Heart right ventricle (tissue), 16 donors: ENCODE results near the gene RPA1. TPM values are rescaled to one million over a fixed set of nuclear protein-coding genes. Genes with fewer than 3 reads are reported as not detected.

ENCODE experiments used
- ATAC-seq, 8 donors: fragments of 200-7000 bp; cut with Tn5 transposase; one replicate each; pipeline ENCODE4 v1.9.1; 2020; ENCODE audit warnings: mild to moderate bottlenecking in 8 of 8, moderate library complexity in 8 of 8, moderate number of reproducible peaks in 1 of 8
- DNase-seq, 2 donors: peaks; one replicate each; pipeline ENCODE4 v3.0.0-alpha.2; 2020
- H3K27ac ChIP-seq, 10 donors: fragments of 200-600 bp; sonication (generic) in 2 of 10; one replicate each; pipeline versions ENCODE4 v1.5.0 to v1.8.0; 2020 to 2022; ENCODE audit warnings: mild to moderate bottlenecking in 3 of 10
- H3K27me3 ChIP-seq, 7 donors: fragments of 200-600 bp; one replicate each; pipeline ENCODE4 v1.8.0; 2021 to 2022; ENCODE audit warnings: mild to moderate bottlenecking in 2 of 7
- H3K36me3 ChIP-seq, 9 donors: fragments of 200-600 bp; sonication (generic) in 1 of 9; one replicate each; pipeline versions ENCODE4 v1.5.0 to v1.8.0; 2020 to 2022; ENCODE audit warnings: mild to moderate bottlenecking in 2 of 9
- H3K4me1 ChIP-seq, 9 donors: fragments of 200-600 bp; sonication (generic) in 1 of 9; one replicate each; pipeline versions ENCODE4 v1.5.0 to v1.8.0; 2020 to 2022; ENCODE audit warnings: mild to moderate bottlenecking in 4 of 9
- H3K4me3 ChIP-seq, 10 donors: fragments of 200-600 bp; sonication (generic) in 2 of 10; one replicate each; pipeline versions ENCODE4 v1.5.0 to v1.8.0; 2020 to 2022; ENCODE audit warnings: mild to moderate bottlenecking in 7 of 10, moderate library complexity in 2 of 10
- H3K9me3 ChIP-seq, 11 donors: fragments of 200-600 bp in 10 of 11; sonication (generic) in 2 of 11; one replicate each; pipeline versions ENCODE4 v1.5.0 to v1.8.0; 2013 to 2022; ENCODE audit warnings: mild to moderate bottlenecking in 2 of 11, control low read depth in 1 of 11, moderate library complexity in 1 of 11
- WGBS, 2 donors: extraction: QIAGEN DNeasy Blood & Tissue Kit; methylation state at CpG; one replicate each; pipeline ENCODE4 v1.1.7; 2013; ENCODE audit warnings: inconsistent platforms in 1 of 2; 5-methylcytosine and 5-hydroxymethylcytosine counted together
- intact Hi-C, 10 donors: fragments of 100-400 bp; cut with DNase I; formaldehyde crosslinking; loops; one replicate each; pipeline versions ENCODE4 v1.11.1 to v1.14.2; 2022
- polyA plus RNA-seq, 2 donors: library from polyadenylated mRNA; stranded (reverse); fragments of 200-250 nt; gene quantifications; one replicate each; pipeline ENCODE4 v1.2.3, GENCODE V29; 2013
- total RNA-seq, 10 donors: library from RNA; stranded (reverse); fragmentation: NEBNext Ultra II Directional in 3 of 10; extraction: Animal tissue kit (Norgen Biotek cat#: 25700) in 3 of 10; gene quantifications; one replicate each; pipeline versions ENCODE4 v1.2.1 to v1.2.4, GENCODE V29; 2021 to 2023
- TF ChIP-seq, protein P1 (sequence below), 9 donors: fragments of 200-600 bp; sonication (generic) in 2 of 9; IDR thresholded peaks; one replicate each; pipeline versions ENCODE4 v1.5.0 to v1.8.0; 2021 to 2022; ENCODE audit warnings: antibody characterized with exemption in 9 of 9, mild to moderate bottlenecking in 5 of 9, moderate library complexity in 1 of 9
- donor health status: Arrhythmogenic right ventricular cardiomyopathy.
- donor health status: ischemic (EF 13 %, LVEDD 7.1; RV severe dilation, severe dysfunction).
- donor health status: healthy with polysubstance abuse.
- donor health status: DM: no; HTN: yes; CAD: no.
- donor health status: DM: no; HTN: no; CAD: no.
- donor health status: ischemic (EF 25% LVEDD 6.9; RV normal size, moderate dysfunction).
- donor health status: ischemic (EF 25% LVEDD 5.7; RV mildly dilated, moderate dysfunction).
- donor health status: healthy.
- donor health status: DM: yes; HTN: yes; CAD: no.
- donor health status: Ischemic cardiomyopathy.
- donor health status: ischemic (EF 35%, LVEDD 5.7; RV mildly dilated, moderate dysfunction).
- donor health status: nonischemic (EF 11% LVEDD 7.7; RV severe dilation, severe dysfunction).
- donor health status: DM: yes; HTN: yes; CAD: no.
- donor health status: PGD.
- donor health status: ischemic (EF 29% LVEDD 5.4; RV normal size, mild dysfunction).
- donor health status: nonischemic (EF 23%, LVEDD 6.1; RV moderate dilation, normal function).

RPA1 gene
- total and polyA plus RNA-seq, 12 donors, result 7.2 to 96.6 (median 65.9) TPM

DNA sequence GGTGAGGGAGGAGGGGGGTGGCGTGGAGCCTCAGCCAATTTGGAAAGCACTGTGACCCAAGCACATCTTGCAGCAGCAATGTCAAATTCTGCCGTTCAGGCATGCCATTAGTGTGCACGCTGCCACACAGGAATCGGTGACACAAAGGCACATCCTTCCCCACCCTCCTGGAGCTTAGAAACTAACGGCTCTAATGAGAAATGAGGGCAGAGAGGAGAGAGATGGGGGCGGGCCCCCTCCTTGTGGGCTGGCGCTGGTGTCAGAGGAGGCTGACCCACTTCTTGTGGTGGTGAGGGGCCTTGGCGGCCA, 100.5 kb downstream of the RPA1 start:
- H3K36me3 ChIP-seq, result no peaks in the 10 kb centered on the region
- ATAC-seq (no peak), DNase-seq (no peak)
- TF ChIP-seq, protein P1, sequence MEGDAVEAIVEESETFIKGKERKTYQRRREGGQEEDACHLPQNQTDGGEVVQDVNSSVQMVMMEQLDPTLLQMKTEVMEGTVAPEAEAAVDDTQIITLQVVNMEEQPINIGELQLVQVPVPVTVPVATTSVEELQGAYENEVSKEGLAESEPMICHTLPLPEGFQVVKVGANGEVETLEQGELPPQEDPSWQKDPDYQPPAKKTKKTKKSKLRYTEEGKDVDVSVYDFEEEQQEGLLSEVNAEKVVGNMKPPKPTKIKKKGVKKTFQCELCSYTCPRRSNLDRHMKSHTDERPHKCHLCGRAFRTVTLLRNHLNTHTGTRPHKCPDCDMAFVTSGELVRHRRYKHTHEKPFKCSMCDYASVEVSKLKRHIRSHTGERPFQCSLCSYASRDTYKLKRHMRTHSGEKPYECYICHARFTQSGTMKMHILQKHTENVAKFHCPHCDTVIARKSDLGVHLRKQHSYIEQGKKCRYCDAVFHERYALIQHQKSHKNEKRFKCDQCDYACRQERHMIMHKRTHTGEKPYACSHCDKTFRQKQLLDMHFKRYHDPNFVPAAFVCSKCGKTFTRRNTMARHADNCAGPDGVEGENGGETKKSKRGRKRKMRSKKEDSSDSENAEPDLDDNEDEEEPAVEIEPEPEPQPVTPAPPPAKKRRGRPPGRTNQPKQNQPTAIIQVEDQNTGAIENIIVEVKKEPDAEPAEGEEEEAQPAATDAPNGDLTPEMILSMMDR (IDR thresholded peaks at IDR 0.05), result no peak
- intact Hi-C loops, result loop anchor here in 1 of 10 donors (10.0 kb wide), 1 partner anchor 75 kb away; no protein-coding TSS in a partner anchor
- H3K27me3 ChIP-seq, result peaks cover 0 to 3% (median 0%) of the 10 kb centered on the region in 7 donors
- no peak overlapping the region for H3K4me3 ChIP-seq
- 42 to 55% methylated on average over 8 of the region's 8 CpGs for WGBS, 2 donors
- H3K27ac ChIP-seq, result no peak overlapping the region
- H3K9me3 ChIP-seq, result no peaks in the 10 kb centered on the region
- peaks cover 0 to 25% (median 13%) of the 10 kb centered on the region in 9 donors for H3K4me1 ChIP-seq

DNA sequence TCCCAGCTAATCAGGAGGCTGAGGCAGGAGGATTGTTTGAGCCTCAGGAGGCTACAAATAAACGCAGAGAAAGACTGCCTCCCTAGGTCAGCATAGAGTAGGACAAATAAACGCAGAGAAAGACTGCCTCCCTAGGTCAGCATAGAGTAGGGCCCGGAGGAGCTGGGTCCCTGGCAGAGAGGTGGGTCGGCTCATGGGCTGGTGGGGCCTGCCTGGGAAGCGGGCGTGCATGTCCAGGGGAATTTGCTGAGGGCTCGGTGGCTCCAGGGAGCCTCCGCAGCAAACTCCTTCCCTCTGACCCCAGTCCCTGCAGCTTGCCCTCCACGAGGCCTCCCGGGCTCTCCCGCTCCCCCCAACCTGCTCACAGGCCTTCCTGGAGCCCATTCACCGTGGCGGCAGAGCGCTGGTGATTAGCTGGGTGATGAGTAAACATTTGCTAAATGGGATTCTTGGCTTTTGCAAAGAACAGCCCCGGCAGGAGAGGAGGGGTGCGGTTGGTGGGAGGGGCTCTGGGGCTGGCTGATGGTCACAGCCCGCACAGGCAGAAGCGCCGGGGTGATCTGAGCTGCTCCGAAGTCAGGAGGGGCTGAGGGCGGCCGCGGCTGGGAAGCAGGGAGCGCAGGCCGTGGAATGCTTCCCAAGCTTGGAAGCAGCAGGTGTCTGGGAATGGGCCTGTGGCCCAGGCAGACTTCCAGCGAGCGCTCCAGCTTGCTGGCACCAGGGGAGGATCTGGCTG, 102.2 kb downstream of the RPA1 start:
- intact Hi-C loops, result loop anchor here in 1 of 10 donors (10.0 kb wide), 1 partner anchor 73 kb away; no protein-coding TSS in a partner anchor
- H3K36me3 ChIP-seq, result no peaks in the 10 kb centered on the region
- ATAC-seq, result peak; percentile 30 to 60 (median 47)
- H3K27me3 ChIP-seq, result peaks cover 0 to 3% (median 0%) of the 10 kb centered on the region in 7 donors
- peak overlapping the region in 9 of 10 donors; percentile 11 to 54 (median 39) for H3K27ac ChIP-seq
- no peaks in the 10 kb centered on the region for H3K9me3 ChIP-seq
- H3K4me3 ChIP-seq, result peak overlapping the region in 1 of 10 donors; percentile 14
- DNase-seq, result peak; percentile 25 to 58
- peaks cover 0 to 25% (median 13%) of the 10 kb centered on the region in 9 donors for H3K4me1 ChIP-seq
- TF ChIP-seq, protein P1 (IDR thresholded peaks at IDR 0.05), result no peak
- 38 to 42% methylated on average over 27 of the region's 27 CpGs for WGBS, 2 donors

DNA sequence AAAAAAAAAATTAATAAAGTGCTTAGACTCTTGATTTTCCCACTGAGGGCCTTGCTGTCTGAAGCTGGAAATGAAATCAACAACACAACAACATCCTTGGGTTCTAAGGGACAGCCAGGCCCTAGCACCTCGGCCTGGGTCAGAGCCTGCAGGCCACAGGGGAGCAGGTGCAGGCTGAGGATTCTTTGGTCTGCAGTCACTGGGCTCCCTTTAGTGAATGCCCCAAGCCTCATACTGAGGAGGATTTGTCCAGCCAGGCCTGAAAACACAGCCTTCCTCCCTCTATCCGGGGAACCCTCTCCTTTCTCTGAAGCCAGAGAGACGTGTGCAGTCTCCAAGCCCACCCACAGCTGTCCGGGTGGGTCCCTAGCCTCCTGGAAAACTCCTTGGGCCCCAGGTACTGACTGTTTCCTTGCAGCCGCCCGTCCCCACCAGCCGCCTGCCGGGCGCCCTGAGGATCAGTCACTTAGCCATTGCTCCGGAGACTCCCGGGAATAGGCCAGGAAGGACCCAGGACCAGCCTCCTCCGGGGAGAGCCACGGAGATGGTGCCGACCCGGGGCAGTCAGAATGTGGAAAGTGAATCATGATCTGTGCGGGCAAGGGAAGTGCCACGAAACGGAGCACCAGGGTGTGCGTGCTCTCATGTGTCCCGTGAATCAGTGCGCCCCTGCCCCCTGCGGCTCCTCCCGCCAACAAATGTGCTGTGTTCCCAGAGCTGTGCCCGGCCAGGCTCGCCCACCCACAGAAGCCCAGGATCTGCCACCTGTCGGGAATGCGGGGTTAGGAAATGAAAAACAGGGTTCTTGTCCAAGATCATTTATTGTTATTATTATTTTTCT, 104.3 kb downstream of the RPA1 start:
- peaks cover 0 to 20% (median 9%) of the 10 kb centered on the region in 9 donors for H3K4me1 ChIP-seq
- TF ChIP-seq, protein P1 (IDR thresholded peaks at IDR 0.05), result no peak
- no peaks in the 10 kb centered on the region for H3K9me3 ChIP-seq
- 88 to 91% methylated on average over 27 of the region's 27 CpGs for WGBS, 2 donors
- no peak for DNase-seq
- intact Hi-C loops, result loop anchor here in 1 of 10 donors (10.0 kb wide), 1 partner anchor 71 kb away; no protein-coding TSS in a partner anchor
- ATAC-seq, result no peak
- peaks cover 0 to 3% (median 0%) of the 10 kb centered on the region in 7 donors for H3K27me3 ChIP-seq
- no peak overlapping the region for H3K27ac ChIP-seq
- H3K4me3 ChIP-seq, result no peak overlapping the region
- H3K36me3 ChIP-seq, result no peaks in the 10 kb centered on the region

DNA sequence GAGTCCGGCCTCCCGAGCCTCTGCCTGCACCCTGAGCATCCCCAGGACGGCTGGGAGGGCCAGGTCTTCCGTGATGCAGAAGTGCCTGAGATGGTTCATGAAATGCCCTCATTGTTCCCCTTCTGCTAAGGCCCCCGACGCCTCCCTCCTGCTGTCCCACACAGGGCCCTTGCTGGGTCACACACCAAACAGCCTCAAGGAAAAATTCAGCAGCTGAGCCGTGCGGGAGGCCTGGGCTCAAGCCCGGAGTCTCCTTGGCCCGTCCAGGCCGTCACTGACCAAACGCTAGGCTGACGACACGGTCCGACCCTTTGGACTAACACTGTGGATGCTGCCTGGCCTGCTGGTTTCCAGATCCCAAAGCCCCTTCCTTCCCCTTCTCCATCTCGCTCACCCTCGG, 105.1 kb downstream of the RPA1 start:
- no peaks in the 10 kb centered on the region for H3K36me3 ChIP-seq
- DNase-seq (no peak), ATAC-seq (no peak)
- WGBS, 2 donors, result 81 to 86% methylated on average over 17 of the region's 17 CpGs
- peaks cover 0 to 3% (median 0%) of the 10 kb centered on the region in 7 donors for H3K27me3 ChIP-seq
- no peaks in the 10 kb centered on the region for H3K9me3 ChIP-seq
- TF ChIP-seq, protein P1 (IDR thresholded peaks at IDR 0.05), result no peak
- intact Hi-C loops, result loop anchor here in 1 of 10 donors (10.0 kb wide), 1 partner anchor 70 kb away; no protein-coding TSS in a partner anchor
- no peak overlapping the region for H3K27ac ChIP-seq
- peaks cover 0 to 15% (median 8%) of the 10 kb centered on the region in 9 donors for H3K4me1 ChIP-seq
- no peak overlapping the region for H3K4me3 ChIP-seq
